Body of pancreas (tissue), 4 donors: Measurements from ENCODE around the gene SMIM5. TPM values are rescaled to one million over a fixed set of nuclear protein-coding genes. Genes with fewer than 3 reads are reported as not detected.

Source experiments
- ATAC-seq: fragments of 150-250 bp; one replicate; pipeline ENCODE4 v1.9.1; 2016
- DNase-seq, 4 donors: peaks; one replicate each; pipeline ENCODE4 v3.0.0-alpha.2; 2019
- H3K27ac ChIP-seq, 4 donors: fragments of 200-600 bp; sonication (generic); 1 replicate in 3 of 4; 2 replicates in 1 of 4; pipeline versions ENCODE4 v1.5.1 to v1.6.1; 2016 to 2019; ENCODE audit warnings: mild to moderate bottlenecking in 1 of 4, mixed read lengths in 1 of 4, moderate library complexity in 1 of 4
- H3K27me3 ChIP-seq, 2 donors: fragments of 200-600 bp; sonication (generic); one replicate each; pipeline ENCODE4 v1.6.0; 2016; ENCODE audit warnings: mild to moderate bottlenecking in 1 of 2
- H3K36me3 ChIP-seq, 2 donors: fragments of 200-600 bp; sonication (generic); replicated peaks in 1 of 2; 2 replicates each; pipeline ENCODE4 v1.5.1; 2016; ENCODE audit warnings: low read depth in 2 of 2; ENCODE audit not compliant: insufficient read depth in 1 of 2
- H3K4me1 ChIP-seq: fragments of 200-600 bp; sonication (generic); one replicate; pipeline ENCODE4 v1.6.0; 2016
- H3K4me3 ChIP-seq, 2 donors: fragments of 200-600 bp; sonication (generic); 1 replicate in 1 of 2; 2 replicates in 1 of 2; pipeline ENCODE4 v1.5.1; 2016 to 2019
- H3K9me3 ChIP-seq, 3 donors: fragments of 200-600 bp; sonication (generic); 1 replicate in 2 of 3; 2 replicates in 1 of 3; pipeline ENCODE4 v1.5.1; 2016
- POLR2A ChIP-seq, 3 donors: fragments of 450-650 bp; IDR thresholded peaks; one replicate each; pipeline ENCODE4 v1.6.1; 2016; ENCODE audit warnings: antibody characterized with exemption in 3 of 3, mild to moderate bottlenecking in 2 of 3
- whole genome bisulfite sequencing, 2 donors: methylation state at CpG; one replicate each; pipeline ENCODE4 v1.1.5; 2017; 5-methylcytosine and 5-hydroxymethylcytosine counted together
- intact Hi-C: fragments of 100-400 bp; cut with DNase I; formaldehyde crosslinking; loops from one replicate; pipeline ENCODE4 v1.15.1; 2023
- total RNA-seq, 2 donors: library from RNA; depleted of rRNA; stranded (reverse); fragments of >200 nt; gene quantifications; one replicate each; pipeline ENCODE4 v1.1.0, GENCODE V29; 2016
- TF ChIP-seq, protein P1 (sequence below), 7 experiments: fragments of 450-650 bp in 4 of 7; fragments of 200-600 bp in 3 of 7; sonication (generic) in 3 of 7; IDR thresholded peaks; one replicate each; pipeline ENCODE4 v1.5.1; 2016 to 2019; ENCODE audit warnings: antibody characterized with exemption in 7 of 7

SMIM5 gene
- total RNA-seq, 2 donors from 2014 or later = 3.3 to 5.2 TPM

DNA sequence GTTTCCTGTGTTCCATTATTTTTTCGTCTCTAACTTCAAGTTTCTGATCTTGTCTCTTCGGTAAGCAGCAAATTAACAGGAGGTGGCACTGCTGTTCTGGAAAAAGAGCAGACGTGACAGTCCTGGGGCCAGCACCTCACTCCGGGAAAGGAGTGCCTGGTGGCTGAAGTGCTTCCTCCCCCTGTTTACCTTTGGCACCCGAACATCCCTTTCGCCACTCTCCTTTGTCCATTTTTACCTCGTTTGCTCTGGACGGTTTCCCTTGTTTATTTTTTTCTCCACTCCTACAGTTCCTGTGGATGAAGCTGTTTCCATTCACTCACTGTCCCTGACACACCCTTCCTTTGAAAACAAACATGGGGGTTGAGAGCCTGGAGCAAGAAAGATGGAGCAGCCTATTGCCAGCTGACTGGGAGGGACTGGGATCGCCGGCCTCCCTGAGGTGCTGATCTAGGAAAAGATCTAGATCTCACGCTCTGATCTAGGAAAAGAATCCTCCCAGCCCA, 46.5 kb downstream of the SMIM5 start:
- WGBS, 2 donors = 53 to 60% methylated on average over 11 of the region's 11 CpGs
- peaks cover 19% of the 10 kb centered on the region for H3K4me1 ChIP-seq
- intact Hi-C loops = no loop called here
- ATAC-seq (peak; percentile 67), DNase-seq (peak in 2 of 4 donors; percentile 31 to 39)
- no peaks in the 10 kb centered on the region for H3K9me3 ChIP-seq
- H3K36me3 ChIP-seq = peaks cover 0 to 6% of the 10 kb centered on the region in 2 donors
- no peak overlapping the region for H3K27ac ChIP-seq
- TF ChIP-seq, protein P1, sequence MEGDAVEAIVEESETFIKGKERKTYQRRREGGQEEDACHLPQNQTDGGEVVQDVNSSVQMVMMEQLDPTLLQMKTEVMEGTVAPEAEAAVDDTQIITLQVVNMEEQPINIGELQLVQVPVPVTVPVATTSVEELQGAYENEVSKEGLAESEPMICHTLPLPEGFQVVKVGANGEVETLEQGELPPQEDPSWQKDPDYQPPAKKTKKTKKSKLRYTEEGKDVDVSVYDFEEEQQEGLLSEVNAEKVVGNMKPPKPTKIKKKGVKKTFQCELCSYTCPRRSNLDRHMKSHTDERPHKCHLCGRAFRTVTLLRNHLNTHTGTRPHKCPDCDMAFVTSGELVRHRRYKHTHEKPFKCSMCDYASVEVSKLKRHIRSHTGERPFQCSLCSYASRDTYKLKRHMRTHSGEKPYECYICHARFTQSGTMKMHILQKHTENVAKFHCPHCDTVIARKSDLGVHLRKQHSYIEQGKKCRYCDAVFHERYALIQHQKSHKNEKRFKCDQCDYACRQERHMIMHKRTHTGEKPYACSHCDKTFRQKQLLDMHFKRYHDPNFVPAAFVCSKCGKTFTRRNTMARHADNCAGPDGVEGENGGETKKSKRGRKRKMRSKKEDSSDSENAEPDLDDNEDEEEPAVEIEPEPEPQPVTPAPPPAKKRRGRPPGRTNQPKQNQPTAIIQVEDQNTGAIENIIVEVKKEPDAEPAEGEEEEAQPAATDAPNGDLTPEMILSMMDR (IDR thresholded peaks at IDR 0.05) = peak in 4 of 7 experiments; percentile 20 to 45 (median 25)
- no peak for TF ChIP-seq POLR2A (IDR thresholded peaks at IDR 0.05)
- no peak overlapping the region for H3K4me3 ChIP-seq
- no peaks in the 10 kb centered on the region for H3K27me3 ChIP-seq

DNA sequence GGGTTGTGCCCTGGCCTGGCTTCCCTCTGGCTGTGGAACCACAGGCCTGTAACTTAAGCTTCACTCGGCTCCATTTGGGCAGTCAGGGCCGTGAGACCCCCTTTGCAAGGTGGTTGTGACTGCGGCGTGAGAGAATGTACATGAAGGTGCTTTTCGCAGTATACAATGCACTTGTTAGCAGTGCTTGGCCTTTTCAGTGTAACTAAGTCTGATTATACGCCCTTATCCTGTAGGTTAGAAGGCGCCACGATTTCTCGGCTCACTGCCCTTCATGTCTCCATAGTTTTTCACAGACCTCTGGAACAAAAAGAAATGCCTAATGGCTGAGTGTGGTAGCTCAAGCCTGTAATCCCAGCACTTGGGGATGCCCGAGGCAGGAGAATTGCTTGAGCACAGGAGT, 47.2 kb downstream of the SMIM5 start:
- H3K27ac ChIP-seq = no peak overlapping the region
- no peaks in the 10 kb centered on the region for H3K27me3 ChIP-seq
- 89 to 92% methylated on average over 10 of the region's 10 CpGs for WGBS, 2 donors
- ATAC-seq = no peak
- peaks cover 21% of the 10 kb centered on the region for H3K4me1 ChIP-seq
- DNase-seq = no peak
- H3K4me3 ChIP-seq = no peak overlapping the region
- no peaks in the 10 kb centered on the region for H3K9me3 ChIP-seq
- intact Hi-C loops = no loop called here
- H3K36me3 ChIP-seq = peaks cover 0 to 6% of the 10 kb centered on the region in 2 donors
- TF ChIP-seq, protein P1 (IDR thresholded peaks at IDR 0.05) = no peak
- no peak for TF ChIP-seq POLR2A (IDR thresholded peaks at IDR 0.05)

DNA sequence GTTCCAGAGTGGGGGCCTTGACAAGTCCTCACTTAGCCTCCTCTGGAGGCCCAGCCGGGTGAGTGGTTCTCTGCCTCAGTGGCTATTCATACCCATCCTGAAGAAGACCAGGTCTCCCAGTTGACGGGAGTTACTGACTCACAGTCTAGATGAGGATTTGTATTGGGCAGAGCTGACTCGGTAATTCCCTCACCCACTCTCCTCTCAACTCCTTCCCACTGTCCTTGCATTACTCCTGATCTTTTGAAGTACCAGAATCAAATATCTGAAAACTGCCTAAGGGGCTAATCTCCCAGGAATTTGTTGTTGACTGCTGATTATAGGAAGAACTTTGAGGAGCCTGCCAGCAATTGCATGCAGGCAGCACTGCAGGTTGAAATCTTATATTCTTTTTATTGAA, 48.1 kb downstream of the SMIM5 start:
- H3K27ac ChIP-seq = no peak overlapping the region
- peaks cover 23% of the 10 kb centered on the region for H3K4me1 ChIP-seq
- 87 to 97% methylated on average over 3 of the region's 3 CpGs for WGBS, 2 donors
- H3K4me3 ChIP-seq = no peak overlapping the region
- intact Hi-C loops = no loop called here
- no peak for DNase-seq
- ATAC-seq = no peak
- TF ChIP-seq POLR2A (IDR thresholded peaks at IDR 0.05) = no peak
- TF ChIP-seq, protein P1 (IDR thresholded peaks at IDR 0.05) = no peak
- H3K27me3 ChIP-seq = no peaks in the 10 kb centered on the region
- peaks cover 0 to 3% of the 10 kb centered on the region in 2 donors for H3K36me3 ChIP-seq
- H3K9me3 ChIP-seq = no peaks in the 10 kb centered on the region

DNA sequence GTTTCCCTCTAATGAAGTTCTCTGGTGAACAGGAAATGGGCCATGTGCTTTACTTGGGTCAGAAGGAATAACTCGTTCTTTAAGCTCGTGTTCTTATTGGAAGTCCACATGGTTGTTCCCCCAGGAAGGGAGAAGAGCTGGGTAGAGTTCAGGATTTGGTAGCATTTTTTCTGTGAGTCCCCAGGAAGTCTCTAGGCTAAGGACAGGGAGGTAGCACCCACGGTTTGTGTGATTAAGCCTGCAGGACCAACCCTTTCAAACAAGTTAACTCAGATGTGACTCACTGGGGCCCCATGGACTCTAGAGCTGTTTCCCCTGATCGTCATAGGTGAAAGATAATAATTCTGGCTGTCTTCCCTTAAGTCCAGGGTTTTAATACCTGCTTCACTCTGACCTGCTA, 50.3 kb downstream of the SMIM5 start:
- no peak for ATAC-seq
- WGBS, 2 donors = 55 to 62% methylated on average over 4 of the region's 4 CpGs
- peaks cover 0 to 1% of the 10 kb centered on the region in 2 donors for H3K36me3 ChIP-seq
- no peaks in the 10 kb centered on the region for H3K27me3 ChIP-seq
- DNase-seq = no peak
- H3K9me3 ChIP-seq = no peaks in the 10 kb centered on the region
- H3K4me1 ChIP-seq = peaks cover 31% of the 10 kb centered on the region
- intact Hi-C loops = no loop called here
- H3K4me3 ChIP-seq = no peak overlapping the region
- peak overlapping the region in 1 of 4 donors; percentile 40 for H3K27ac ChIP-seq
- TF ChIP-seq, protein P1 (IDR thresholded peaks at IDR 0.05) = no peak
- no peak for TF ChIP-seq POLR2A (IDR thresholded peaks at IDR 0.05)

DNA sequence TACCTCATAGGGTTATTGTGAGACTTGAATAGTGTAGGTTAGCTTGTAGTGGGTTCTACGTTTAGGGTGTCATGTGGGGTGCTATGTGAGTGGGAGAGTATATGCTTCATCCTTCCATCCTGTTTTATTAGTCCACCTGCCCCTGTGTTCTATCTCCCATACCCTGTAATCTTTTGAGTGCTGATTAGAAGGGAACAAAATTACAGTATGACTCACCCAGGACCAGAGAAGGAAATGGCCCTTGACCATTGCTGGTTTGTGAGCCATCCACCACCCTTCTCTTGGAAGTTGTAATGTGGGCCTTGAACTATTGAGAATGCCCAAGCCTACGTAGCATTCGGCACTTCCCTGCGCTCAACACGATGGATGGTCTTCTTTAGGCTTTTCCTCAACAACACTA, 51.0 kb downstream of the SMIM5 start:
- no peaks in the 10 kb centered on the region for H3K27me3 ChIP-seq
- DNase-seq = no peak
- TF ChIP-seq POLR2A (IDR thresholded peaks at IDR 0.05) = no peak
- TF ChIP-seq, protein P1 (IDR thresholded peaks at IDR 0.05) = no peak
- H3K4me3 ChIP-seq = no peak overlapping the region
- H3K36me3 ChIP-seq = no peaks in the 10 kb centered on the region
- 86 to 88% methylated on average over 5 of the region's 5 CpGs for WGBS, 2 donors
- H3K27ac ChIP-seq = peak overlapping the region in 2 of 4 donors; percentile 15 to 40
- peaks cover 33% of the 10 kb centered on the region for H3K4me1 ChIP-seq
- no peaks in the 10 kb centered on the region for H3K9me3 ChIP-seq
- intact Hi-C loops = no loop called here
- no peak for ATAC-seq
